Measurements from ENCODE around the gene SLC25A34.

Gene SLC25A34

DNA sequence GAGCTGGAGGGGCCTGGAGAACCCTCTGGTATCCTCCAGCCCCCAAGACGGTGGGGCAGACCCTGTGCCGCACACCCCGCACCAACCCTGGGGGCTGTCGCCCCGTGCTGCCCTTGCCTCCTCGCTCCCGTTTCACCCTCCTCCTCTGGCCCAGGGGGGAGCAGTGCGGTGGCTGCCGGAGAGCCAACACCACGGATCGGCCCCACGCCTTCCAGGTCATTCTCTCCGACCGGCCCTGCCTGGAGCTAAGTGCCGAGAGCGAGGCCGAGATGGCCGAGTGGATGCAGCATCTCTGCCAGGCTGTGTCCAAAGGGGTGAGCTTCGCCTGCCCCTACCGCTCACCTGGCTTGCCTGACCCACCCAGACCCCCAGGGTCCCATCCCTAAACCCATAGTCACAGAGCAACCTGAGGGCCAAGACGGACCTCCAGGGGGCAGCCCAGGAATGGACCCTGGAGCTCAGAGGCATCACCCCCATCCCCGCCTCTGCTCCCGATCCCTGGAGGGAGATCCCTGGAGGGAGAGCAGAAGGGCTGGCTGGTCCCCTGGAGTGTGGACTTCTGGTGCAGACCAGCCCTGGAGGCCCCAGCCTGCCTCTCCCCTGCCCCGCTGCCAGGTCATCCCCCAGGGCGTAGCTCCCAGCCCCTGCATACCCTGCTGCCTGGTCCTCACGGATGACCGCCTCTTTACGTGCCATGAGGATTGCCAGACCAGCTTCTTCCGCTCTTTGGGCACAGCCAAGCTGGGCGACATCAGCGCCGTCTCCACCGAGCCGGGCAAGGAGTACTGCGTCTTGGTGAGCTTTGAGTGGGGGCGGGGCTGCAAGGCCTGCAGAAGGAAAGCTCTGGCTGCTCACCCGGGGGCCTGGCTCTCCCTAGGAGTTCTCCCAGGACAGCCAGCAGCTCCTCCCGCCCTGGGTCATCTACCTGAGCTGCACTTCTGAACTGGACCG is 4.0 kb upstream of the SLC25A34 start:
- no peak for DNase-seq (ENCODE audit: low read depth)
- no peak overlapping the region for H3K4me3 ChIP-seq (ENCODE audit: low read depth, low read length)
- TF ChIP-seq MYC (IDR thresholded peaks at IDR 0.05; ENCODE audit: low read depth, low read length) (no peak), POLR2A (IDR thresholded peaks at IDR 0.05; ENCODE audit: extremely low read depth, insufficient read length) (no peak), CTCF (IDR thresholded peaks at IDR 0.05; ENCODE audit: low read depth, low read length) (no peak), MAX (IDR thresholded peaks at IDR 0.05; ENCODE audit: low read depth, low read length) (no peak)

- H3K4me3 ChIP-seq (ENCODE audit: low read depth, low read length) = no peak overlapping the region
- no peak for DNase-seq (ENCODE audit: low read depth)
- TF ChIP-seq POLR2A (IDR thresholded peaks at IDR 0.05; ENCODE audit: extremely low read depth, insufficient read length) (no peak), MAX (IDR thresholded peaks at IDR 0.05; ENCODE audit: low read depth, low read length) (no peak), CTCF (IDR thresholded peaks at IDR 0.05; ENCODE audit: low read depth, low read length) (no peak), MYC (IDR thresholded peaks at IDR 0.05; ENCODE audit: low read depth, low read length) (no peak)
Measured at GRCh38 chr1:15732686-15733081, 3.4 kb upstream of the SLC25A34 start.

DNA sequence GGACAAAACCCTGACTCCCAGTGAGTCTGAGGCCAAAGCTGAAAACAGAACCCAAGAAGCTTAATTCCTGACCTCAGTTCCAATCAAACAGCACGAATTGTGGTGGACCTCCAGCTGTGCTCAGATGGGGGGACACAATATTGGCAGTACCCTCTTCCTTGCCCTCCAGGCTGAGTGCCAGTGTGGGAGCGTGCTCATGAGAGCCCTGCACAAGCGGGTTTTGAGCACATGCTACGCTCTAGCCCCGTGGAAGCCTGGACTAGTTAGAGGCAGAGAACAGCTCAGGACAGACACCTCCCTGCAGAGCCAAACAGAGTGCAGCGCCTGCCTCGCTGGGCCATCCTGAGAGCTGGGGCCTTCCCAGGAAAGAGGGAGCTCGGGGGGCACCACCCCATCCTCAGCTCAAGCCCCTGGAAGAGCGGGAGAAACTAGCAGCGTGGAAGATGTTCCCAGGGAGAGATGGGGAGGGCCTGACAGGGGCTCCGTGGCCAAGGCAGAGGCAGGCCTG is 2.8 kb upstream of the SLC25A34 start:
- no peak for DNase-seq (ENCODE audit: low read depth)
- H3K4me3 ChIP-seq (ENCODE audit: low read depth, low read length) = no peak overlapping the region
- TF ChIP-seq MYC (IDR thresholded peaks at IDR 0.05; ENCODE audit: low read depth, low read length) (no peak), CTCF (IDR thresholded peaks at IDR 0.05; ENCODE audit: low read depth, low read length) (no peak), POLR2A (IDR thresholded peaks at IDR 0.05; ENCODE audit: extremely low read depth, insufficient read length) (no peak), MAX (IDR thresholded peaks at IDR 0.05; ENCODE audit: low read depth, low read length) (no peak)

- DNase-seq (ENCODE audit: low read depth) = no peak
Measured at GRCh38 chr1:15733726-15734226, 2.3 kb upstream of the SLC25A34 start.

DNA sequence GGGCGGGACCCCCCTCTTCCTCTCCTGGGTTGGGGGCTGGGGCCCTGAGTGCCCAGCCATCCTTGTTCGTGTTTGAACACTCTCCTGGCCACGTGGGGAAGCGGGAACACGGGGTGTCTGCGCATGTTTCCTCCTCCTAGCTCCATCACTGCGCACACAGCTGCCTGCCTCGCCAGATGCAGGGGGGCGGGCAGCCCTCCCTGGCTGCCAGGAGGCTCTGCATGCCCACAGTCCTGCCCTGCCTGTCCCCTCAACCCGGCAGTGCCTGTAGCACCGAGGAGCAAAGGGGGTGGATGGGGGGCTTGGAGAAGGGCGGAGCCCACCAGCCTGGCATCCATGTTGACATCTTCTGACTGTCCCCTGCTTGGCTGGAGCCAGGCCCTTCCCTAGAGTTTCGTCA is 1.8 kb upstream of the SLC25A34 start:
- H3K4me3 ChIP-seq (ENCODE audit: low read depth, low read length) = no peak overlapping the region
- TF ChIP-seq POLR2A (IDR thresholded peaks at IDR 0.05; ENCODE audit: extremely low read depth, insufficient read length) = no peak
- TF ChIP-seq CTCF (IDR thresholded peaks at IDR 0.05; ENCODE audit: low read depth, low read length) = no peak
- TF ChIP-seq MAX (IDR thresholded peaks at IDR 0.05; ENCODE audit: low read depth, low read length) = no peak
- no peak for TF ChIP-seq MYC (IDR thresholded peaks at IDR 0.05; ENCODE audit: low read depth, low read length)
- no peak for DNase-seq (ENCODE audit: low read depth)

More at GRCh38 chr1:15733726-15734226, 2.3 kb upstream of the SLC25A34 start:
- H3K4me3 ChIP-seq (ENCODE audit: low read depth, low read length) = no peak overlapping the region
- TF ChIP-seq CTCF (IDR thresholded peaks at IDR 0.05; ENCODE audit: low read depth, low read length) = no peak
- TF ChIP-seq POLR2A (IDR thresholded peaks at IDR 0.05; ENCODE audit: extremely low read depth, insufficient read length) = no peak
- TF ChIP-seq MAX (IDR thresholded peaks at IDR 0.05; ENCODE audit: low read depth, low read length) = no peak
- no peak for TF ChIP-seq MYC (IDR thresholded peaks at IDR 0.05; ENCODE audit: low read depth, low read length)
